HS-5 (cell line): Measurements from ENCODE around the gene JAM3.

Experiments
- DNase-seq: peaks from one replicate; pipeline ENCODE4 v3.0.0-alpha.2; 2012; ENCODE audit warnings: low read depth

Gene JAM3

DNA sequence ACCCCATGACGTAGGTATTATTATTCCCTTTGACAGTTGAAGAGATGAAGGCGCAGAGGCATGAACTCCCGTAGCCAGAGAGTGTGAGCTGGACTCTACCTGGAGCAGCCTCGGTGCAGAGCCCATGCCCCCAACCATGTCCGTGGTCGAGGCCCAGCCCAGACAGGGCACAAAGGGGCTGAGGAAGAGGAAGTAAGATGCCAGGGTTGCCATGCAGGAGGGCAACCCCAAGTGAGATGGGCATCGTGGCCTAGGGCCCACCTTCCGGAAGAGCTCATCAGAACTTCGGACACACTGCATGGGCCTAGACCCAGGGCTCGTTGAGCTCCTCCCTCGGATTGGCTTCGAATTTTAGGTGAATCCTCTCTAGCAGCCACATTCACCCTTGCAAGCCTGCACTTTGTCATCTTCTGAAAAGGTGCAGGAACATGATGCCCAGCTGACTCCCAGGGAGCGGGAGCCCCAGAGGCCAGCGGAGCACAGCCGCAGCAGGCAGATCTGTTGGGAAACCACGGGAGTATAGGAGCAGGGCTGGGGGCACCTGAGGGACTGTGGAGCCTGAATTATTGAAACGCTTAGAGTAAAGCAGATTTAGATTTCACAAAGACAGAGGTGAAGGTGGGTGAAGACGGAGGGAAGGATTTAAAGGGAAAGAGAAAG is 29.0 kb upstream of the JAM3 start:
- no peak for DNase-seq

DNA sequence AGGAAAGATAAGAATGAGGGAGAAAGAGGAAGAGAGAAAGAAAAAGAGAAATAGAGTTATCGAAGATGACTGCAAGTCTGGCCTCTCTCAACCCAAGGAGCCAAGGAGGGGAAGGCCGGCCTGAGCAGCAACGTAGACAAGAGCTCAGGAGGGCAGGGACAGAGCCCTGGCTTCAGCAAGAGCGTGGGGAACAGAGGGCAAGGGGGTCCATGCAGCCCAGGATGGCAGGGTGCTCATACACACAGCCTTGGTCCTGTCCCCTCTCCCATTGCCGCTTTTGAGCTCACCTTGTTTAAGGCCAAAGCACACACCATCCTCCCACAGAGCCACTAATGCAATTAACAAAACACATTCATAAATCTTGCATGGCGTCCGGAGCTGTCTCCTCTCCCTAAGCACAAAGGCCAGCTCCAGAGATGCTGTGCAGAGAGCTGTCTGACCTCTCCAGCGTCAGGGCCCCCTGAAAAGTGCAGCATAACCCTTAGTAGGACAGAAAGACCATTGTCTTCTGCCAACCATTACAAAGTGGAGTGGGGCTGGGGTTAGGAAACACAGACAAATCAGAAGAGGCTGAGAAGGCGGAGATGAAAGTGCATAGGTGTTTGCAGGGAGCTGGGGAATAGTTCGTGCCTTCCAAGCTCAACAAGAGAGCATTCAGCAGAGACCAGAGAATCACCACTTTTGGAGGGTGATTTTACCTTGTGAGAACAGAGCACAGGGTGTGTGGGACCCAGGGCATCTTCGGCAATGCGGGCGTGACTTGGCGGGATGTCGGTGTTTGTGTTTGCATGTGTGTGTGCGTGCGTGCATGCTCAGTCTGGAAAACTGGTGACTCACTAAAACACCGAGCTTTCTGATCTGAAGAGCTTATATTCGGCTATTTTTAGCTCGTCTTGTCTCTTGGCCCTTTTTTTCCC is 28.2 kb upstream of the JAM3 start:
- DNase-seq, result no peak

DNA sequence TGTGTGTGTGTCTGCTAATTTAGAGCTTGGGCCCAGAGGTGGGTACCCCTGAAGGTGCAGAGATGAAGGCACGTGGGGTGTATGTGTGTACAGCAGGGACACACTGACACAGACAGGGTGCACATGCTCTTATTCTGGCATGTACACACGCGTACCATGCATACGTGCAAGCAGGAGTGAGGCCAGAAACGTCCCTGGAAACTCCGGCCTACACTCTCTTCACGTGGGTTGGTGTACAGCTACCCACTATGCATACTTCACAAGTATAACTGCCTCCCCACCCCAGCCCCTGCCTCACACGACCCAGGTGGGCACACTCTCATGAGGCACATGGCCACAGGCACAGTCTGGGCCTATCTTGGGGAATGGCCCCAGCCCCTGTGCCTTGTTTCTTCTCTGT is 27.5 kb upstream of the JAM3 start:
- no peak for DNase-seq

DNA sequence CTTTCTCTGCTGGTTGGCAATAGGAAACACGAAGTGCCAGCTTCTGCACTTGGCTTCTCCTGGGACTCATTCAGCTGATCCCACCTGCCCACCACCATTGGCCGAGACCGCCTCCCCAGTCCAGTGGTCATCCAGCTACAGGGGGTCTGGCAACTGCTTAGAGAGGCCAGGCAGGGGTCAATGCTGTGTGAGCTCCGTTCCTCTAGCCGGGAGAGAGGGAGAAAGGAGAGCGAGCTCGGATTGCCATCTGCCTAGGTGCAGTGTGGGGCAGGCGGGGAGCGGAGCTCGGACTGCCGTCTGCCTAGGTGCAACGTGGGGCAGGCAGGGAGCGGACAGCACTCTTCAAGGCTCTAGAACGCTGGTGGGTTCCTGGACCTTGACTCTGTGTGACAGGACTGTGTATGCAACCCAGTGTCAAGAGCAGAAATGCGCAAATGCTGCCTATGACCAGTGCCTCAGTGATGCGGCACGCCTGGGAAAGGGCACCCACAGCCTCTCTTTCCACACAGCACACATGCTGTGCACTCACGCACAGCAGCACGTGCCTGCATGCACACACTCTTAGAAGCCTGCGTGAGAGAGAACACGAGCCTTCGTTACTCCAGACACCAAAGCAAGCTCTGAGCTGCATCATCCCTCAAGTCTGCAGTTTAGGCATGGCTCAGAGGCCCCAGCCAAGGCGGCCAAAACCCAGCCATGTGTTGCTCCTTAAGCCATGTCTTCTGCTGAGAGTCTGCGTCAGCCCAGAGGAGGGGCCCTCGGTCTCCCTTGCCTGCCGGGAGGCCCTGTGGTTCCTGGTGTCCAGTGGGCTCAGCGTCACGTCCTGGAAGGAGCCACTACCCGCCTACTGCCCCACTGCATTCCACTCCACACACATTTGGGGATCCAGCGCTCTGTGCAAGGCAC is 26.8 kb upstream of the JAM3 start:
- DNase-seq, result no peak

DNA sequence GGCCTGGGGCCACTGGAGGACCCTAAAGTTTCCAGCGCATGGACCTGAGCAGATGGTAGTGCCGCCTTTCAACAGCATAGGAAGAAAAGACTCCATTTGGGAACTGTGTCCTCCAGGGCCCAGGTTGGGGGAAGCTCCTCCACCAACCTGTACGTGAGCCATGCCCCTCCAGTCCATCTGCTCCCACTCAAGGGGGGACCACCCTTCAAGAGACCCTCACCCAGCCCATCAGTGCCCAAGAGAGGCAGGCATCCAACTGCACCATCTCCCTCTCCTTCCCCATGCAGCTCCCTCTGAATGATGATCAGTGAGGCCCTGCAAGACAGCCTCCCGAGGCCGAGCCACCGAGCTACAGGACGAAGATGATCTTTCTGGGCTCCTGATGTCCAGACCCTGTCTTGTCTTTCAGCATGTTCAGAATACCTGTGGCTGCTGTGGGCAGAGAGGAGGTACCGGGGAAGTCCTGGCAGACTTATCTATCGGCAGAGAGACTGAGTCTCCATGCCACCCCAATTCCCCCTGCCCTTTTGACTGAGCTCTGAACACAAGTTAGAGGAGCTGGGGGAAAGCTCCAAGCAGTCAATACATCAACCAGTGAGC is 25.0 kb upstream of the JAM3 start:
- no peak for DNase-seq

DNA sequence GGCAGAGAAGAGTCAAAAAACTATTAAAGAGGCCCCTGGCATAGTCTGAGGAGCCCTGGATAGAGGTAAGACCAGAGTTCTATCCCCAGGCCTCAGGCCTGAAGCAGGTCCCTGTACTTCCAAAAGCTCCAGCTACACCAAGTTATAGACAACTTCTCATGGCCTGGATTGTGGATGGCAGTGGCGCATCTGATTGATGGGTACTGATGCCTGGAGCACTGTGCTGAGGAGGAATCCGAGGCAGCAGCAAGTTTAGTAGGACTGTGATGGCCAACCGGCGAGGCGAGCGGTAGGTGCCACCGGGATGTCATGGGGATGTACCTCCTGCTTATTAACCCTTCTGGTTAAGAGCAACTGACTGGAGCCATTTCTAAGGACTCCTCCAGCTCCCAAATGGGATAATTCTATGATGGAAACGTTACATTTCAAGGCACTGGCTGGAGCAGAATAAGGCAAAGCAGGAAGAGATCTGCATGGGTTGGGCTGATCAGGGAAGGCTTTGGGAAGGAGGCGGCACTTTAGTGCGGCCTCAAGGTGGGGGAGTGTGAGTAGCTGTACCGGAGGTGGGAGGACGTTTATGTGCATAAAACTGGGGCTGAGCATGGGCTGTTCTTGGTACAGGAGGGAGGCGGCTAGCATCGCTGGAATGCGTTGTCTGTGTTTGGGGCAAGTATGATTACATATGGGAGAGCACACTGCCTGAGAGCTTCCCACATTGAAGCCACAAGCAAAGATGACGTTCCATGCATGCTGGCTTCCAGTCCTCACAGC is 24.2 kb upstream of the JAM3 start:
- DNase-seq, result no peak

DNA sequence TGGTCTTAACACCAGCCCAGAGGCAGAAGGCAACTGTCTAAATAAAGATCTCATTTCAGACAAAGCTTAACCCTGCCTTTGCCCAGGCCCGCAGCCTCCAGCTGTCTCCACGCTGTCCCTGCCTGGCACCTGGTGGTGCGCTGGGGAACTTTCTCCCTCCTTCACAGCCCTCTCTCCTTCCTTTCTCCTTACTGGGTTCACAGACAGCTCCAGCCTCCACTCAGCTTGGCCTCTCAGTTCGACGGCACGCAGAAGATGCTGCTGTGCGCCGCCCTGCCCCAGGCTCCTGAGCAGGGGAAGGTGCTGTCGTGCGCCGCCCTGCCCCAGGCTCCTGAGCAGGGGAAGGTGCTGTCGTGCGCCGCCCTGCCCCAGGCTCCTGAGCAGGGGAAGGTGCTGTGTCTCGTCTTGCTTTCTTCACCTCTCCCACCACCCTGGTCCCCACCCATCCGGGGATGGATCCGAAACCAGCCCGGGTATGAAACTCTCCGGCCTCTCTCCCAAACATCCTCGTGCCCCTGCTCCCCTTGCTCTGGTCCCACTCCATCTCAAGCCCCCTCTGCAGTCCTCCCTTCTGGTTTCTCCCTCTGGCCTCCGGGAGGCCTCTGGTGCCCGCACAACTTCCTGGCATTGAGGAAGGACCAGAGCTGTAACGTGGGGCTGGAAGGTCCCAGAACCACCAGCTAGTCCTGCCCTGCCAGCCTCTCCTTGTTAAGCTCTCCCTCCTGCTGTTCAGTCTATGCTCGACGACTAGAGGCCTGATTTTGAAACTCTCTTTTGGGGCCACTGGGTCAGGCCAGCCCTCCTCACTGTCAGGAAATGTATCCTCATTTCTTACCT is 22.9 kb upstream of the JAM3 start:
- DNase-seq, result no peak

DNA sequence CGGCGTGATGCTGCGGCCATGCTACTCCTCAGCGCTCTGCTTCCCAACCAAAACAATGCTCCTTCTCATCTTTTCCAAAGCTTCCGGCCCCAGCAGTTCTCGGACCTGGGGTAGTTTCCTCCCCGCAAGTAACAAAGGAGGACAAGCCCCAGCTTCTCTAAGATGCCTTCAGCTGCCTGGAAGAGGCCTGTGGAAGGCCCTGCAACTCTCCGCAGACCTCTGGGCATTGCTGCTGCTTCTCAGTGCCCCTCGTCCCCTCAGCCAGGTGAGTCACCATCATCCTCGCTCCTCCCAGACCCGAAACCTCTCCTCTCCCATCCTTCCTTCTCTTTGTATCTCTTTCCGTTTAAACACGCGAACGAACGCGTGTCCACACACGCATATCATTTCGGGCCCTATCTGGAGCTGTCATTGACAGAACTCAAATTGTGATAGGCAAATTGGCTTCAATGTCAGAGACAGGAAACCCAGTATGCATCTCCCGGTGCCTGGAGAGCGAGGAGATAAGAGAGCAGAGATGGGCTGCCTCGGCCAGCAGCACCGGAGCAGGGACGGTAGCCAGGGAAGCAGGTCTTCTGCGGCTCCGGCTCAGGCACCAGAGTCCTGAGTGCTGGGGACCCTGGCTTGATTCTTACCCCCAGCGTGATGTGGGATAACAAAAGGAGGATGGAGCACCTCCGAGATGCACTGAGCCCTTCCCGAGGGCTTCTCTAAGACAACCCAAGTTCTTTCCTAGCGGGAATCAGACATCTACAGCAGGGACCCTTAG is 22.0 kb upstream of the JAM3 start:
- DNase-seq, result no peak

DNA sequence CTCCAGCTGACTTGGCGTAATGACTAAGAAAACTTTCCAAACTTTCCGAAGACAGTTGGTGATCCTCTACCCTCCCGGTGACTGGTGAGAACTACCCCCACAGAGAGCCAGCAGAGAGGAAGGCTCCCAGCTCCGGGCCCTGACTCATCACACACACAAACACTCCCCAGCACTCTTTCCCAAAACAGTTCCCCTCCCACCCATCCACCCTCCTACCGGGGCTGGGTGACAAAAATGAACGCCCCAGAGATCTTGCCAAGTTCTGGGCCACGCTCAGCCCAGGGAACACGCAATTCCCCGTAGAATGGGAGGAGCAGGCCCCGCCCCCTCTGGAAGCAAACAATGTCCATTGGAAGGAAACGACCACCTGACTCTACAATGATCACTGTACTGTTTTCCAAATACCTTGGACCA is 21.3 kb upstream of the JAM3 start:
- DNase-seq, result peak; percentile 51

DNA sequence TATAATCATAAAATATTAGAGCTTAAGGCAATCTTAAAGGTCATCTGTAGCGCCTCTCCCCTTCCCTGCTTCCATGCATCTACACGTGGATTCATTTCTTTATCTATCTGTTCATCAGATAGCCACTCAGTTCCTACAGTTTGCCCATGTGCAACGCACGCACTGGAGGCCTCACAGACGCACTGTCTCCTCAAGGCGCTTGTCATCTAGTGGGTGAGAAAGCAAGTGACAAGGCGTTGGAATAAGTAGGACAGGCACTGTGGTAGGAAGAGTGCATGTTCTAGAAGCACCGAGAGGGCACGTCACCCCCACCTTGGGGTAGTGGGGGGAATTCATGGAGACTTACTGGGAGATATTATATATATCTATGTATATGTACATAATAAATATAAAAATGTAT is 20.8 kb upstream of the JAM3 start:
- DNase-seq, result no peak

DNA sequence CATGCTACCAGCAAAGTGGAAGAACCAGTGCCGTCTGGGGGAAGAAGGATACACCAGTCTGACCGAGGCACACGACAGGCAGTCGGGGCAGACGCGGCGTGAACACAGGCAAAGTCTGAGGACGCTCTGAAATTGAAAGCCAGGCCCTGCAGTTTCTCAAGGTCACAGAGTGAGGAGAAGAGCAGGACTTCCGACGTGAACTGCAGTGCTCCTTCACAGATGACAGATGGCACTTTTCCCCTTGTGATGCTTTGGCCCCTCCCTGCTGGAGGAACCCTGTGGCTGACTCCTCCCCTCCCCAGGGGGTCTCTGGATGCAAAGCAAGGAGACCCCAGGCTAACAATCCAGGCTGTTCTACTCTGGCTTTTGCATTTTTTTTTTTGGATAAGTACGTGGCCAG is 19.6 kb upstream of the JAM3 start:
- DNase-seq, result no peak

DNA sequence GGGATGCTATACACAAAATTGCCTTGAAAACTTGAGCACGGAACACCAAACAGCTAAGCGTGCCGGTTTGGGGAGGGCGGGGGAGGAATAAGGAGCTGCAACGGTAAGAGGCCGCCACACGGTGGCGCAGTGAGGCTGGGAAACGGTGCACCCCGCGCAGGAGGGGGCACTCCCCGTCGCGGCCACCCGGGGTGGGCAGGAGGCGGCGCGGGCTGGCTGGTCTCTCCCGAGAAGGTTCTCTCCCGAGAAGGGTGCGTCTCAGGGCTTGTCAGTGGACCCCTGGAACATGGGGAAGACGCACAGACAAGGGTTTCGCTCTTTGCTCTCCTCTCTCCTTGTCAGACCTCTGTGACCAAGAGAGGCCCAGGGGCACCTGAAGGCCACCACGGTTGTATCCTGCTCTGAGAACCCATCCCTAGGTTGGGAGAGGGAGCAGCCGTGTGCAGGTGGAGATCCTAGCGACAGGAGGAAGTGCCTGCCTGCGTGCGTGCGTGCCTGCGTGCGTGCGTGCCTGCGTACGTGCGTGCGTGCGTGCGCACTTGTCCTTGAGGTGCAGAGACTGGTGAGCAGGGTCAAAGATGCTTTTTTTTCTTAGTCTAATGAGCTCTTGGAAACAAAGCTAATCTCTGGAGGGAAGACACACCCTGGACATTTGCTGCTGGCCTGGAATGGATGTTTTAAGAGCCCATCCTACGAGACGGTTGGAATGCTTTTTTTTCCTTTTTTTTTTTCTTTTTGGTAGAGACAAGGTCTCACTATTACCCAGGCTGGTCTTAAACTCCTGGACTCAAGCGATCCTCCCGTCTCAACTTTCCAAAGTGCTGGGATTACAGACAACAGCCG is 18.1 kb upstream of the JAM3 start:
- no peak for DNase-seq

DNA sequence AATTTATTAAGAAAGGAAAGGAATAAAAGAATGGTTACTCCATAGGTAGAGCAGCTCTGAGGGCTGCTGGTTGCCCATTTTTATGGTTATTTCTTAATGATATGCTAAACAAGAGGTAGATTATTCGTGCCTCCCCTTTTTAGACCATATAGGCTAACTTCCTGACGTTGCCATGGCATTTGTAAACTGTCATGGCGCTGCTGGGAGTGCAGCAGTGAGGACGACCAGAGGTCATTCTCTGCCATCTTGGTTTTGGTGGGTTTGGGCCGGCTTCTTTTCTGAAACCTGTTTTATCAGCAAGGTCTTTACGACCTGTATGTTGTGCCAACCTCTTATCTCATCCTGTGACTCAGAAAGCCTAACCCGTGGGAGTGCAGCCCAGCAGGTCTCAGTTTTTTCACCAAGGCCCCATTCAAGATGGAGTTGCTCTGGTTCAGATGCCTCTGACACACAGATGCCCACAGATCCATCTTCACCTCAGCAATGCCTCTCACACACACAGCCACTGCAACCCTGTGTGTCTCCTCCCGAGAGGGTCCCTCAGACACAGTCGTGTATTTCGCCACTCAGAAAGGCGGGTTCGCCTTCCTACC is 16.4 kb upstream of the JAM3 start:
- DNase-seq, result no peak

DNA sequence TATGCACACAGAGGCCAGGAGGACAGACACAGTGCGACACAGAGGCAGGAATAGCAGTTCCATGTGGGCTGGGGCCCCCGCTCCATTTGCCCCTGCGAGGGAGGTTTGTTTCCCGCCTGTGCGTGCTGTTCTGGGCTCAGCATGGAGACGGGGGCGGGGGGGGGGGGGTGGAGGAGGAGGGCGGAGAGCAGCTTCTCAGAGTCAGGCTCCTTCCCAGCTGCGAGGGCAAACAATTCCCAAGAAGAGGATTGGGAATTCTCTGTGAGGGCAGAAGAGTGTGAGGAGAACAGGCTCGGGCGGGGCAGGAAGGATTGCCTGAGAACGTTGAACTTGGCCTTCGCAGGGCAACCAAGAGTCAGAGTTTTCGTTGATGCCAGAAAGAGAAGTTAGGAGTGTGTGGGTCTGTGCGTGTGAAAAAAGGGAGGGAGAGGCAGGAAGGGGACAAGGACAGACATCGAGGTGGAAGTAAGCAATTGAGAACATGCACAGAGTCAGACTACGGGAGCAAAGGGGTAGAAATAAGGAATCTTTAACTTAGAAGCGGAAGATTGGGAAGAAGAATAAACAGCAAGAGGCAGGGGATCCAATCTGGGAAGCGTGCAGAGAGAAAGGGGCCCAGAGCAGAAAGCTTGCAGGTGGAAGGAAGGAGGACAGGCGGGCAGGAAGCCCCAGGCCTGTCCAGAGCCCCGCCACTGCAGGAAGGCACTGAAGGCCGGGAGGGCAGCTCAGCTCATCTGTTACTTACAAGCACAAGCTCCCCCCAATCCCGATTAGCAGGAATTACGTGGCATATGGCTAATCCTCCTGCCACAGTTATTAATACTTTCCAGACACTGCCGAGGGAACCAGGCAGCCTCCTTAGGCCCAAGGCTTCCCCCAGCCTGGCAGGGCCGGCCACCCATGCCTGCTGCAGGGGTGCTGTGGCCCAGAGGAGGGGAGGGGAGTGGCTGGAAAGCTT is 15.6 kb upstream of the JAM3 start:
- DNase-seq, result no peak

DNA sequence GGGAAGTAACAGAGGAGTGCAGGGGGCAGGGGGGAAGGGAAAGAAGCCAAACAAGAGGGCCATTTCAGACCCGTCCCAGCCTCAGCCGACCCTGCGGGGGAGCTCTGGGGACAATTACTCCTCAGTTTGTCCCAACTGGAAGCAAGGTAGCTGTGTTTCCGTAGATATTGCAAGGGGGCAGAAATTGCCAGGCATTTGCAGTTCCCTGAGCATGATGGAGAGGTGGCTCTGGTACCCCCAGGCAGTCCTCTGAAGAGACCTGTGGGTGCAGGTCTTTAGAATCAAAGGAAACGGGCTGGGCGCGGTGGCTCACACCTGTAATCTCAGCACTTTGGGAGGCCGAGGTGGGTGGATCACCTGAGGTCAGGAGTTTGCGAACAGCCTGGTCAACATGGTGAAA is 13.8 kb upstream of the JAM3 start:
- no peak for DNase-seq

DNA sequence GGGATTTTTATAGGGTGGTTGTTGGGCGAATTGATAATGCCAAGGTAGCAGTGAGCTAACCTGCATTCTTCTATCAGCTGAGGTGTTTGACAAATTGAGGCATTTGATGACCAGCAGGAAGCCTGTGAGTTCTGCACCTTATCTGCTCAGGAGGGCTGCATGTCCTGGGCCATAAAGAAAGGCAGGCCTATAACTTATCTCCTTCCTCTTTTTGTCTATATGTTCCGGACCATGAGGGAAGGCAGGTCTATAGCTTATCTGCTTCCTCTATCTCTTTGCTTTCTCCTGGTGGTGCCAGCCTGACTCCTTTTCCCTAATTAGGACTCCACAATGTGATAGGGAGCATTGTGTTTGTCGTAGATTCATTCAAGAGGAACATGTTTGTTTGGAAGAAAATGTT is 8.6 kb upstream of the JAM3 start:
- no peak for DNase-seq
